HepG2 (cell line): ENCODE results near the gene BAHCC1. TPM values are rescaled to one million over a fixed set of nuclear protein-coding genes. Genes with fewer than 3 reads are reported as not detected.

ENCODE experiments used
- ARID5B ChIP-seq: IDR thresholded peaks from 2 replicates; pipeline ENCODE4 v1.4.0; 2020; ENCODE audit warnings: mild to moderate bottlenecking, missing genetic modification reagents
- CCDC6 ChIP-seq: sonication (generic); formaldehyde crosslinking; IDR thresholded peaks from 2 replicates; pipeline ENCODE4 v1.8.1; 2022; ENCODE audit warnings: mild to moderate bottlenecking, missing genetic modification reagents, moderate library complexity
- EP300 ChIP-seq, 3 experiments: sonication (generic) in 1 of 3; formaldehyde crosslinking in 1 of 3; IDR thresholded peaks; 2 replicates each; pipeline versions ENCODE4 v1.5.1 to v1.6.1; 2011 to 2020; ENCODE audit warnings: low read depth in 2 of 3, low read length in 2 of 3, borderline replicate concordance in 1 of 3, improper control_type of control experiment in 1 of 3, mild to moderate bottlenecking in 1 of 3, missing genetic modification reagents in 1 of 3, moderate library complexity in 1 of 3
- HOMEZ ChIP-seq: IDR thresholded peaks from 2 replicates; pipeline ENCODE4 v1.6.1; 2016; ENCODE audit warnings: low read depth
- ISX ChIP-seq: sonication (generic); formaldehyde crosslinking; conservative IDR thresholded peaks from 2 replicates; pipeline ENCODE4 v1.5.0; 2020; ENCODE audit warnings: missing genetic modification reagents
- MAZ ChIP-seq, 2 experiments: sonication (generic) in 1 of 2; formaldehyde crosslinking in 1 of 2; IDR thresholded peaks; 2 replicates each; pipeline versions ENCODE4 v1.5.0 to v1.6.1; 2012 to 2020; ENCODE audit warnings: low read depth in 2 of 2, mild to moderate bottlenecking in 2 of 2, borderline replicate concordance in 1 of 2, improper control_type of control experiment in 1 of 2, low read length in 1 of 2, missing genetic modification reagents in 1 of 2, moderate library complexity in 1 of 2
- MXD4 ChIP-seq: IDR thresholded peaks from 2 replicates; pipeline ENCODE4 v1.6.1; 2016; ENCODE audit warnings: mild to moderate bottlenecking, missing biosample characterization, missing genetic modification reagents
- NFATC3 ChIP-seq: sonication (generic); formaldehyde crosslinking; IDR thresholded peaks from 2 replicates; pipeline ENCODE4 v1.5.1; 2020; ENCODE audit warnings: mild to moderate bottlenecking, missing genetic modification reagents
- SAFB2 ChIP-seq: sonication (generic); formaldehyde crosslinking; IDR thresholded peaks from 2 replicates; pipeline ENCODE4 v1.5.1; 2020; ENCODE audit warnings: missing genetic modification reagents, low read depth, mild to moderate bottlenecking, borderline replicate concordance
- TRIM24 ChIP-seq: sonication (generic); formaldehyde crosslinking; IDR thresholded peaks from 2 replicates; pipeline ENCODE4 v1.8.0; 2022; ENCODE audit warnings: mild to moderate bottlenecking, missing genetic modification reagents
- ZC3H13 ChIP-seq: sonication (generic); formaldehyde crosslinking; IDR thresholded peaks from 2 replicates; pipeline ENCODE4 v1.8.1; 2023; ENCODE audit warnings: mild to moderate bottlenecking, missing genetic modification reagents, moderate library complexity
- ZNF556 ChIP-seq: sonication (generic); formaldehyde crosslinking; IDR thresholded peaks from 2 replicates; pipeline ENCODE4 v1.4.0; 2020; ENCODE audit warnings: mild to moderate bottlenecking, missing genetic modification reagents, borderline replicate concordance
- ZNF761 ChIP-seq: sonication (generic); formaldehyde crosslinking; conservative IDR thresholded peaks from 2 replicates; pipeline ENCODE4 v1.4.0; 2020; ENCODE audit warnings: mild to moderate bottlenecking, missing genetic modification reagents
- polyA plus RNA-seq, 8 experiments: library from polyadenylated mRNA; depleted of rRNA in 3 of 8; stranded (reverse) in 7 of 8; unstranded in 1 of 8; fragments of >200 nt; fragmentation: Illumina TruSeq in 4 of 8; extraction: Trizol in 4 of 8; gene quantifications; 2 replicates each; pipeline versions ENCODE4 v1.2.1 to v1.2.3, GENCODE V29; 2011 to 2016; ENCODE audit warnings: low read depth in 4 of 8, missing spikeins in 1 of 8, mixed read lengths in 1 of 8; ENCODE audit not compliant: insufficient read depth in 1 of 8
- total RNA-seq, 5 experiments: library from RNA; depleted of rRNA; stranded (reverse); fragments of >200 nt; fragmentation: Illumina TruSeq; extraction: Trizol; gene quantifications; 2 replicates each; pipeline ENCODE4 v1.2.3, GENCODE V29; 2016; ENCODE audit warnings: low read depth in 1 of 5
- TF ChIP-seq, protein P1 (sequence below): sonication (generic); formaldehyde crosslinking; IDR thresholded peaks from 2 replicates; pipeline ENCODE4 v1.4.0; 2020; ENCODE audit warnings: missing genetic modification reagents, borderline replicate concordance
- TF ChIP-seq, protein P2 (sequence below): sonication (generic); formaldehyde crosslinking; IDR thresholded peaks from 2 replicates; pipeline ENCODE4 v1.5.1; 2020; ENCODE audit warnings: mild to moderate bottlenecking, missing genetic modification reagents, moderate library complexity

The BAHCC1 gene
- total and polyA plus RNA-seq, 2 of the 13 experiments (the other 11 are each of a cell fraction or from before 2014, with no cell fraction given): 1.4 to 1.7 TPM

DNA sequence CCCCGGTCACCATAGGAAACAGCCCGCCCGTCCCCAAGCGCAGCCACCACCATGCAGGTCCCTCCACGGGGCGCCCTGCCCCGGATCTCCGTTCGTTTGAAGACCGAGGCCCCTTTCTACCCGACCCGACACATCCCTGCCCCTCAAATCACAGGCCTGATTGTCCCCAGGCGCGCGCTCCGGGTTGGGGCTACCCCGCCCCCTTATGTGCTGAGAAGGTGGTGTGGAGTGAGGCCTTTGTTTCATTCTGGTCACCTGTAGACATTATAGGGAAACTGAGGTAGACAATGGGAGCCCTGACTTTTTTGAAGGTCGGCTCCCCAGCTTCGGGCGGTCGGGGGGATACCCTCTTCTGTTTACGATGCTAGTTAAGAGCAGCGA is 118.1 kb downstream of the BAHCC1 start (continued):
- peak; percentile 23; the same call in 1 of the 2 replicates for TF ChIP-seq ARID5B (CRISPR knock-in tag)
- no peak for TF ChIP-seq ISX (CRISPR knock-in tag)
- TF ChIP-seq MXD4 (CRISPR knock-in tag): no peak
- TF ChIP-seq ZNF556 (CRISPR knock-in tag): no peak
- no peak for TF ChIP-seq NFATC3 (CRISPR knock-in tag)
- no peak for TF ChIP-seq EP300 (IDR thresholded peaks at IDR 0.05; ENCODE audit: low read depth in 2 of 2, low read length in 2 of 2)
- TF ChIP-seq EP300 (CRISPR knock-in tag; IDR thresholded peaks at IDR 0.05; ENCODE audit: borderline replicate concordance): 0 out of 2 replicates have a peak, but pooled peaks have one; percentile 42
- TF ChIP-seq TRIM24 (CRISPR knock-in tag): no peak
- peak; percentile 40; the same call in 1 of the 2 replicates for TF ChIP-seq ZC3H13 (CRISPR knock-in tag)
- no peak for TF ChIP-seq ZNF761 (CRISPR knock-in tag)
- TF ChIP-seq, protein P1, sequence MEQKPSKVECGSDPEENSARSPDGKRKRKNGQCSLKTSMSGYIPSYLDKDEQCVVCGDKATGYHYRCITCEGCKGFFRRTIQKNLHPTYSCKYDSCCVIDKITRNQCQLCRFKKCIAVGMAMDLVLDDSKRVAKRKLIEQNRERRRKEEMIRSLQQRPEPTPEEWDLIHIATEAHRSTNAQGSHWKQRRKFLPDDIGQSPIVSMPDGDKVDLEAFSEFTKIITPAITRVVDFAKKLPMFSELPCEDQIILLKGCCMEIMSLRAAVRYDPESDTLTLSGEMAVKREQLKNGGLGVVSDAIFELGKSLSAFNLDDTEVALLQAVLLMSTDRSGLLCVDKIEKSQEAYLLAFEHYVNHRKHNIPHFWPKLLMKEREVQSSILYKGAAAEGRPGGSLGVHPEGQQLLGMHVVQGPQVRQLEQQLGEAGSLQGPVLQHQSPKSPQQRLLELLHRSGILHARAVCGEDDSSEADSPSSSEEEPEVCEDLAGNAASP (CRISPR knock-in tag): no peak
- TF ChIP-seq MAZ (IDR thresholded peaks at IDR 0.05; ENCODE audit: borderline replicate concordance, low read depth, low read length): no peak; the same call in 1 of the 2 replicates
- TF ChIP-seq MAZ (CRISPR knock-in tag; IDR thresholded peaks at IDR 0.05; ENCODE audit: low read depth): no peak; the same call in 1 of the 2 replicates
- TF ChIP-seq, protein P2, sequence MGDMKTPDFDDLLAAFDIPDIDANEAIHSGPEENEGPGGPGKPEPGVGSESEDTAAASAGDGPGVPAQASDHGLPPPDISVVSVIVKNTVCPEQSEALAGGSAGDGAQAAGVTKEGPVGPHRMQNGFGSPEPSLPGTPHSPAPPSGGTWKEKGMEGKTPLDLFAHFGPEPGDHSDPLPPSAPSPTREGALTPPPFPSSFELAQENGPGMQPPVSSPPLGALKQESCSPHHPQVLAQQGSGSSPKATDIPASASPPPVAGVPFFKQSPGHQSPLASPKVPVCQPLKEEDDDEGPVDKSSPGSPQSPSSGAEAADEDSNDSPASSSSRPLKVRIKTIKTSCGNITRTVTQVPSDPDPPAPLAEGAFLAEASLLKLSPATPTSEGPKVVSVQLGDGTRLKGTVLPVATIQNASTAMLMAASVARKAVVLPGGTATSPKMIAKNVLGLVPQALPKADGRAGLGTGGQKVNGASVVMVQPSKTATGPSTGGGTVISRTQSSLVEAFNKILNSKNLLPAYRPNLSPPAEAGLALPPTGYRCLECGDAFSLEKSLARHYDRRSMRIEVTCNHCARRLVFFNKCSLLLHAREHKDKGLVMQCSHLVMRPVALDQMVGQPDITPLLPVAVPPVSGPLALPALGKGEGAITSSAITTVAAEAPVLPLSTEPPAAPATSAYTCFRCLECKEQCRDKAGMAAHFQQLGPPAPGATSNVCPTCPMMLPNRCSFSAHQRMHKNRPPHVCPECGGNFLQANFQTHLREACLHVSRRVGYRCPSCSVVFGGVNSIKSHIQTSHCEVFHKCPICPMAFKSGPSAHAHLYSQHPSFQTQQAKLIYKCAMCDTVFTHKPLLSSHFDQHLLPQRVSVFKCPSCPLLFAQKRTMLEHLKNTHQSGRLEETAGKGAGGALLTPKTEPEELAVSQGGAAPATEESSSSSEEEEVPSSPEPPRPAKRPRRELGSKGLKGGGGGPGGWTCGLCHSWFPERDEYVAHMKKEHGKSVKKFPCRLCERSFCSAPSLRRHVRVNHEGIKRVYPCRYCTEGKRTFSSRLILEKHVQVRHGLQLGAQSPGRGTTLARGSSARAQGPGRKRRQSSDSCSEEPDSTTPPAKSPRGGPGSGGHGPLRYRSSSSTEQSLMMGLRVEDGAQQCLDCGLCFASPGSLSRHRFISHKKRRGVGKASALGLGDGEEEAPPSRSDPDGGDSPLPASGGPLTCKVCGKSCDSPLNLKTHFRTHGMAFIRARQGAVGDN (CRISPR knock-in tag): no peak; the same call in 1 of the 2 replicates
- TF ChIP-seq HOMEZ (CRISPR knock-in tag): 0 out of 2 replicates have a peak, but pooled peaks have one; percentile 3
- TF ChIP-seq CCDC6 (CRISPR knock-in tag): peak; percentile 24; the same call in 1 of the 2 replicates
- TF ChIP-seq SAFB2 (CRISPR knock-in tag): no peak
